Astrocyte of the cerebellum (primary cell): Measurements from ENCODE around the gene BCAS1.

Source experiments
- DNase-seq: peaks from one replicate; pipeline ENCODE4 v3.0.0-alpha.2; 2011; ENCODE audit warnings: low read depth
- H3K4me3 ChIP-seq: 2 replicates; pipeline ENCODE4 v1.5.1; 2011; ENCODE audit warnings: mild to moderate bottlenecking, low read depth, low read length, moderate library complexity
- in situ Hi-C: cut with HindIII; loops from 2 replicates; pipeline ENCODE4 v1.10.0; 2017; ENCODE audit warnings: low sequenced_read_pairs
- TF ChIP-seq, protein P1 (sequence below): IDR thresholded peaks from 2 replicates; pipeline ENCODE4 v1.5.1; 2012; ENCODE audit warnings: low read length, low read depth, moderate library complexity, mild to moderate bottlenecking; ENCODE audit errors: missing control alignments

BCAS1 gene

DNA sequence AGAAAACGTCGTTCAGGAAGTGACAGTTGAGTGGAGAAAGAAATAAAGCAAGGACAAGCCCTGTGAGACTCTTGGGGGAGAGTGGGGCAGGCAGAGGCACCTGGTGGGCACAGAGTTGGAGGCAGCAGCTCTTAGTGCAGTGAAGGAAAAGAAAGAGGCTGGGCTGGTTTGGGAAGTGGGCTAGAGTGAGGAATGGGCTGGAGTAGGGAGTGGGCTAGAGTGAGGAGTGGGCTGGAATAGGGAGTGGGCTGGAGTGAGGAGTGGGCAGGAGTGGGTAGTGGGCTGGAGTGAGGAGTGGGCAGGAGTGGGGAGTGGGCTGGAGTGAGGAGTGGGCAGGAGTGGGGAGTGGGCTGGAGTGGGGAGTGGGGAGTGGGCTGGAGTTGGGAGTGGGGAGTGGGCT, 43.7 kb upstream of the BCAS1 start:
- H3K4me3 ChIP-seq: no peak overlapping the region
- in situ Hi-C loops: no loop called here
- TF ChIP-seq, protein P1, sequence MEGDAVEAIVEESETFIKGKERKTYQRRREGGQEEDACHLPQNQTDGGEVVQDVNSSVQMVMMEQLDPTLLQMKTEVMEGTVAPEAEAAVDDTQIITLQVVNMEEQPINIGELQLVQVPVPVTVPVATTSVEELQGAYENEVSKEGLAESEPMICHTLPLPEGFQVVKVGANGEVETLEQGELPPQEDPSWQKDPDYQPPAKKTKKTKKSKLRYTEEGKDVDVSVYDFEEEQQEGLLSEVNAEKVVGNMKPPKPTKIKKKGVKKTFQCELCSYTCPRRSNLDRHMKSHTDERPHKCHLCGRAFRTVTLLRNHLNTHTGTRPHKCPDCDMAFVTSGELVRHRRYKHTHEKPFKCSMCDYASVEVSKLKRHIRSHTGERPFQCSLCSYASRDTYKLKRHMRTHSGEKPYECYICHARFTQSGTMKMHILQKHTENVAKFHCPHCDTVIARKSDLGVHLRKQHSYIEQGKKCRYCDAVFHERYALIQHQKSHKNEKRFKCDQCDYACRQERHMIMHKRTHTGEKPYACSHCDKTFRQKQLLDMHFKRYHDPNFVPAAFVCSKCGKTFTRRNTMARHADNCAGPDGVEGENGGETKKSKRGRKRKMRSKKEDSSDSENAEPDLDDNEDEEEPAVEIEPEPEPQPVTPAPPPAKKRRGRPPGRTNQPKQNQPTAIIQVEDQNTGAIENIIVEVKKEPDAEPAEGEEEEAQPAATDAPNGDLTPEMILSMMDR: no peak
- no peak for DNase-seq

DNA sequence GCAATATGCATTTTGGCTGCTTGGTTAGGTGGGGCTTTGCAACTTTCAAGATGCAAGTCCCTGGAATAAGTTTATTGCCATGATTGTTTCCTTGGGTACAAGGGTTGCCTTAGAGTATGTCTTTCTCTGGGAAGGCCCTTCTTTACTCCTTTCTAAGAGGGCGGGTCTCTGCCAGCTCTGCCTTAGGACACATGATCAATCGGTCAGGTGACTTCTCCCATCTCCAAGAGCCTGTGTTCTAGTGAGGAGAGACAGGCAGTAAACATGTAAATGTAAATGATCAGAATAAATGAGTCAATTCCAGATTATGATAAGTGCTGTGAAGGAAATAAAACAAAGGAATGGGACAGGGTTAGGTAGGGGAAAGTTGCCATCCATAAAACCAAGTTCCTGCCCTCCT, 43.2 kb upstream of the BCAS1 start:
- TF ChIP-seq, protein P1: no peak
- in situ Hi-C loops: no loop called here
- DNase-seq: no peak
- no peak overlapping the region for H3K4me3 ChIP-seq

DNA sequence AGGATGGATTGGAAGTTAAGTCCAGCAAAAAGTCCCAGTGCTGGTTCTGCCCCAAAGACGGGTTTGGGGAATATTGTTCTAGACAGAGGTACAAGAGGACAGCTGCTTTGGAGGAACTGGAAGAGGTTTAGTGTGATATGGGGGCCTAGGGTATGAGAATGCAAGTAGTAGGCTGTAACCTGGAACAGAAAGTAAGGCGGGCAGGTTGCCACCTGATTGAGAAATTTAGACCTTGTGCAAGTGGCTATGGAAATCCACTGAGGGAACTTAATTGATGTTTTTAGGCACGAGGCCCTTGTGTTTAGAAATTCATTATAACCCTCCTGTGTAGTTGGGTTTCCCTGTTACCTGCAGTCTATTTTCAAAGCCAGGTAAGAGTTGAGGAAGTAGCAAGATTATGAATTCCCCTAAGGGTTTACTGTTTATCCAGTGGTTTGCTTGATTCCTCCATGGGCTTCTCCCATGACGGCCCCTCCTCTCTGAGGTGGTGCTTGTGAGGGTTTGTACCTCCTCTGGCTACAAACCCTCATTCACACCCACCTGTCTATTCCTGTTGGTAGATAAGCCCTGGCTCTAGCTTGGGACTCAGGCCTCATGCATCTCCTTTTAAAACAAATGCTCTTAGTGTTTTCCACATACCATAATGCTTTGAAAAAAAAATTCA, 42.0 kb upstream of the BCAS1 start:
- no peak for DNase-seq
- H3K4me3 ChIP-seq: no peak overlapping the region
- TF ChIP-seq, protein P1: no peak
- in situ Hi-C loops: no loop called here

- in situ Hi-C loops: no loop called here
- DNase-seq: no peak
- H3K4me3 ChIP-seq: no peak overlapping the region
- TF ChIP-seq, protein P1: no peak
Measured at GRCh38 chr20:54111460-54111859, 41.1 kb upstream of the BCAS1 start.

GRCh38 chr20:54110457-54110856, 40.1 kb upstream of the BCAS1 start:
- in situ Hi-C loops: no loop called here
- DNase-seq: no peak

DNA sequence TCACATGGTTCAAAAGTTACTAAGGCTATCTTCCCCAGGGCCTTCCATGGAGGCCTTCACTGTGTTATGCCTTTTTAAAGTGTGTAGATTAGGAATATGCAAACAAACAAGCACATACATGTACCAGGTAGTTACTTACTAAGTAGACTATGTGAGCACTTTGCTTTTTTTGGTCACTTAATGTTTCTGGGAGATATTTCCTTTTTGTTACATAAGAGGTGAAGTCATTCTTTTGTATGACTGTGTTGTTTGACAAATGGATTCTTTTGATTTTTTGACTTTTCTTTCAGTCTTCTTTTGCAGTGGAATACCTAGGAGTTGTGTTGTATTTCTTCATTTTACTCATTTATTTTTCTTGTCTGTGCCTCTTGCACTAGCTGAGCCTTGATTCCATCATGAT, 39.6 kb upstream of the BCAS1 start:
- TF ChIP-seq, protein P1: no peak
- no peak for DNase-seq
- in situ Hi-C loops: no loop called here
- no peak overlapping the region for H3K4me3 ChIP-seq

More at GRCh38 chr20:54110457-54110856, 40.1 kb upstream of the BCAS1 start:
- H3K4me3 ChIP-seq: no peak overlapping the region
- TF ChIP-seq, protein P1: no peak

DNA sequence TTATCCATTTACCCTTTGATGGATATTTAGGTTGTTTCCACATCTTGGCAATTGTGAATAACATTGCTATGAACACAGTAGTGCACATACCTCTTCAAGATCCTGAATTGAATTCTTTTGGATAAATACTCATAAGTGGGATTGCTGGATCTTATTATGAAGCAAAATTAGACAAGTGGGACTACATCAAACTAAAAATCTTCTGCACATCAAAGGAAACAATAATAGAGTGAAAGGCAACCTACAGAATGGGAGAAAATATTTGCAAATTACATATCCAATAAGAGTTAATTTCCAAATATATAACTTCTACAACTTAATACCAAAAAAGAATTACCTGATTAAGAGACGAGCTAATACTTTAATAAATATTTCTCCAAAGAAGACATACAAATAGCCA, 38.4 kb upstream of the BCAS1 start:
- no peak for DNase-seq
- TF ChIP-seq, protein P1: no peak
- H3K4me3 ChIP-seq: no peak overlapping the region
- in situ Hi-C loops: no loop called here
